HepG2 (cell line): ENCODE results near the gene ZNF74. TPM values are rescaled to one million over a fixed set of nuclear protein-coding genes. Genes with fewer than 3 reads are reported as not detected.

Experiments used
- CCDC6 ChIP-seq: sonication (generic); formaldehyde crosslinking; IDR thresholded peaks from 2 replicates; pipeline ENCODE4 v1.8.1; 2022; ENCODE audit warnings: mild to moderate bottlenecking, missing genetic modification reagents, moderate library complexity
- MED13 ChIP-seq: sonication (generic); formaldehyde crosslinking; IDR thresholded peaks from 2 replicates; pipeline ENCODE4 v1.5.0; 2020; ENCODE audit warnings: missing genetic modification reagents
- POLR2A ChIP-seq, 2 experiments: IDR thresholded peaks; 2 replicates each; pipeline ENCODE4 v1.6.1; 2011; ENCODE audit warnings: low read depth in 2 of 2, low read length in 2 of 2, mild to moderate bottlenecking in 1 of 2, moderate library complexity in 1 of 2; ENCODE audit not compliant: insufficient read depth in 1 of 2
- SPEN ChIP-seq: sonication (generic); formaldehyde crosslinking; IDR thresholded peaks from 2 replicates; pipeline ENCODE4 v1.5.1; 2020; ENCODE audit warnings: low read depth, mild to moderate bottlenecking, missing genetic modification reagents
- SRY ChIP-seq: sonication (generic); formaldehyde crosslinking; IDR thresholded peaks from 2 replicates; pipeline ENCODE4 v1.8.0; 2022; ENCODE audit warnings: mild to moderate bottlenecking, missing genetic modification reagents
- YY1 ChIP-seq: IDR thresholded peaks from 2 replicates; pipeline ENCODE4 v1.6.1; 2011; ENCODE audit warnings: low read length, low read depth, moderate library complexity, mild to moderate bottlenecking; ENCODE audit not compliant: insufficient read depth, insufficient replicate concordance
- ZNF205 ChIP-seq: IDR thresholded peaks from 2 replicates; pipeline ENCODE4 v1.6.1; 2018; ENCODE audit warnings: missing biosample characterization, missing genetic modification reagents
- ZNF263 ChIP-seq: sonication (generic); formaldehyde crosslinking; IDR thresholded peaks from 2 replicates; pipeline ENCODE4 v1.4.0; 2020; ENCODE audit warnings: missing genetic modification reagents
- ZNF264 ChIP-seq: sonication (generic); formaldehyde crosslinking; IDR thresholded peaks from 2 replicates; pipeline ENCODE4 v1.4.0; 2020; ENCODE audit warnings: missing genetic modification reagents
- ZNF552 ChIP-seq: sonication (generic); formaldehyde crosslinking; IDR thresholded peaks from 2 replicates; pipeline ENCODE4 v1.9.0; 2022; ENCODE audit warnings: missing genetic modification reagents, mild to moderate bottlenecking, borderline replicate concordance
- ZNF776 ChIP-seq: sonication (generic); formaldehyde crosslinking; IDR thresholded peaks from 2 replicates; pipeline ENCODE4 v1.4.0; 2020; ENCODE audit warnings: mild to moderate bottlenecking, missing genetic modification reagents
- ZSCAN12 ChIP-seq: sonication (generic); formaldehyde crosslinking; IDR thresholded peaks from 2 replicates; pipeline ENCODE4 v1.9.0; 2021; ENCODE audit warnings: mild to moderate bottlenecking, missing genetic modification reagents
- polyA plus RNA-seq, 8 experiments: library from polyadenylated mRNA; depleted of rRNA in 3 of 8; stranded (reverse) in 7 of 8; unstranded in 1 of 8; fragments of >200 nt; fragmentation: Illumina TruSeq in 4 of 8; extraction: Trizol in 4 of 8; gene quantifications; 2 replicates each; pipeline versions ENCODE4 v1.2.1 to v1.2.3, GENCODE V29; 2011 to 2016; ENCODE audit warnings: low read depth in 4 of 8, missing spikeins in 1 of 8, mixed read lengths in 1 of 8; ENCODE audit not compliant: insufficient read depth in 1 of 8
- total RNA-seq, 5 experiments: library from RNA; depleted of rRNA; stranded (reverse); fragments of >200 nt; fragmentation: Illumina TruSeq; extraction: Trizol; gene quantifications; 2 replicates each; pipeline ENCODE4 v1.2.3, GENCODE V29; 2016; ENCODE audit warnings: low read depth in 1 of 5
- TF ChIP-seq, protein P1 (sequence below): sonication (generic); formaldehyde crosslinking; IDR thresholded peaks from 2 replicates; pipeline ENCODE4 v1.4.0; 2020; ENCODE audit warnings: mild to moderate bottlenecking, missing genetic modification reagents
- TF ChIP-seq, protein P2 (sequence below): sonication (generic); formaldehyde crosslinking; IDR thresholded peaks from 2 replicates; pipeline ENCODE4 v1.4.0; 2020; ENCODE audit warnings: missing genetic modification reagents
- TF ChIP-seq, protein P3 (sequence below): sonication (generic); formaldehyde crosslinking; IDR thresholded peaks from 2 replicates; pipeline ENCODE4 v1.5.1; 2020; ENCODE audit warnings: missing genetic modification reagents, mild to moderate bottlenecking, borderline replicate concordance
- TF ChIP-seq, protein P4 (sequence below): sonication (generic); formaldehyde crosslinking; IDR thresholded peaks from 2 replicates; pipeline ENCODE4 v1.5.1; 2020; ENCODE audit warnings: missing genetic modification reagents, mild to moderate bottlenecking, borderline replicate concordance

The ZNF74 gene
- total and polyA plus RNA-seq, 2 of the 13 experiments (the other 11 are each of a cell fraction or from before 2014, with no cell fraction given): 6.3 to 9.1 TPM

DNA sequence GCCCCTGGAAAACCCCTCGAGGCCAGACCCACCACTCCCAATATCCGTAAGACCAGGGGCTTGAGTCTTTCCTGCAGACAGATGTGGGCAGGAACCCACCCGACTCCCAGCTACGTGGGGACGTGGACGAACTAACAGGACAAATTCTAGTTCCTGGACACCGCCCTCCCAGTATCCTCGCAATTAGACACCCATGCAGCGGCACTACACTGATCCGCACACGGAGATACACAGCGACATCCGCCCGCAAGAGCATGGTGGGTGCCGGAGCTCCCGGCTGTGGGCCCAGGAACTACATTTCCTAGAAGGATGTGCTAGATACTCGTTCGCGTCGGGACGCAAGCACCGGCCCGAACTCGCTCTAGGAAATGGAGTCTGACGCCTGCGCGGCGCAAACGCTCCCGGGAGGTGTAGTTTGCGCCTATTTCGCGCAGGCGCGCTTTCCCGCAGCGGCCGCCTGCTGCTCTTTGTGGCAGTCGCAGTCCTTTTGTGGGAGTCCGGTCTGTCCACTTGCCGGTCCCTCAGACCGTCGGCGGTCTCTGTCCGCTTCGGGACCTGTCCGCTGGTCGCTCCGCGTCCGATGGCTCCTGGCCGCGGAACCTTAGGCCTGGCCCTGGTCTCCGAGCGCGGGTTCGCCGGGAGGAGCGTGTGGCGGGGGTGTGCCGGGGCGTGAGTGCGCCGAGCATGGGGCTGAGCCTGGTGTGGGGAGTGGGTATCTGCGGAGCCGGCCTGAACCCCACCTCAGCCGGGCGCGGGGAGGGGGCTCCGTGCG lies at the start of gene ZNF74 (continued):
- TF ChIP-seq YY1: peak; percentile 84
- TF ChIP-seq, protein P1, sequence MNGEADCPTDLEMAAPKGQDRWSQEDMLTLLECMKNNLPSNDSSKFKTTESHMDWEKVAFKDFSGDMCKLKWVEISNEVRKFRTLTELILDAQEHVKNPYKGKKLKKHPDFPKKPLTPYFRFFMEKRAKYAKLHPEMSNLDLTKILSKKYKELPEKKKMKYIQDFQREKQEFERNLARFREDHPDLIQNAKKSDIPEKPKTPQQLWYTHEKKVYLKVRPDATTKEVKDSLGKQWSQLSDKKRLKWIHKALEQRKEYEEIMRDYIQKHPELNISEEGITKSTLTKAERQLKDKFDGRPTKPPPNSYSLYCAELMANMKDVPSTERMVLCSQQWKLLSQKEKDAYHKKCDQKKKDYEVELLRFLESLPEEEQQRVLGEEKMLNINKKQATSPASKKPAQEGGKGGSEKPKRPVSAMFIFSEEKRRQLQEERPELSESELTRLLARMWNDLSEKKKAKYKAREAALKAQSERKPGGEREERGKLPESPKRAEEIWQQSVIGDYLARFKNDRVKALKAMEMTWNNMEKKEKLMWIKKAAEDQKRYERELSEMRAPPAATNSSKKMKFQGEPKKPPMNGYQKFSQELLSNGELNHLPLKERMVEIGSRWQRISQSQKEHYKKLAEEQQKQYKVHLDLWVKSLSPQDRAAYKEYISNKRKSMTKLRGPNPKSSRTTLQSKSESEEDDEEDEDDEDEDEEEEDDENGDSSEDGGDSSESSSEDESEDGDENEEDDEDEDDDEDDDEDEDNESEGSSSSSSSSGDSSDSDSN (CRISPR knock-in tag): peak; percentile 95
- TF ChIP-seq POLR2A (IDR thresholded peaks at IDR 0.05; ENCODE audit: insufficient read depth in 1 of 2, low read depth in 2 of 2, low read length in 2 of 2): peak; percentile 75 to 76; a peak in 3 of 4 replicates
- TF ChIP-seq MED13 (CRISPR knock-in tag): peak; percentile 43; the same call in 1 of the 2 replicates
- 0 out of 2 replicates have a peak, but pooled peaks have one; percentile 48 for TF ChIP-seq ZNF264 (CRISPR knock-in tag)
- TF ChIP-seq ZNF263: peak; percentile 70; the same call in 1 of the 2 replicates
- peak; percentile 50; the same call in 1 of the 2 replicates for TF ChIP-seq ZNF552
- TF ChIP-seq, protein P2, sequence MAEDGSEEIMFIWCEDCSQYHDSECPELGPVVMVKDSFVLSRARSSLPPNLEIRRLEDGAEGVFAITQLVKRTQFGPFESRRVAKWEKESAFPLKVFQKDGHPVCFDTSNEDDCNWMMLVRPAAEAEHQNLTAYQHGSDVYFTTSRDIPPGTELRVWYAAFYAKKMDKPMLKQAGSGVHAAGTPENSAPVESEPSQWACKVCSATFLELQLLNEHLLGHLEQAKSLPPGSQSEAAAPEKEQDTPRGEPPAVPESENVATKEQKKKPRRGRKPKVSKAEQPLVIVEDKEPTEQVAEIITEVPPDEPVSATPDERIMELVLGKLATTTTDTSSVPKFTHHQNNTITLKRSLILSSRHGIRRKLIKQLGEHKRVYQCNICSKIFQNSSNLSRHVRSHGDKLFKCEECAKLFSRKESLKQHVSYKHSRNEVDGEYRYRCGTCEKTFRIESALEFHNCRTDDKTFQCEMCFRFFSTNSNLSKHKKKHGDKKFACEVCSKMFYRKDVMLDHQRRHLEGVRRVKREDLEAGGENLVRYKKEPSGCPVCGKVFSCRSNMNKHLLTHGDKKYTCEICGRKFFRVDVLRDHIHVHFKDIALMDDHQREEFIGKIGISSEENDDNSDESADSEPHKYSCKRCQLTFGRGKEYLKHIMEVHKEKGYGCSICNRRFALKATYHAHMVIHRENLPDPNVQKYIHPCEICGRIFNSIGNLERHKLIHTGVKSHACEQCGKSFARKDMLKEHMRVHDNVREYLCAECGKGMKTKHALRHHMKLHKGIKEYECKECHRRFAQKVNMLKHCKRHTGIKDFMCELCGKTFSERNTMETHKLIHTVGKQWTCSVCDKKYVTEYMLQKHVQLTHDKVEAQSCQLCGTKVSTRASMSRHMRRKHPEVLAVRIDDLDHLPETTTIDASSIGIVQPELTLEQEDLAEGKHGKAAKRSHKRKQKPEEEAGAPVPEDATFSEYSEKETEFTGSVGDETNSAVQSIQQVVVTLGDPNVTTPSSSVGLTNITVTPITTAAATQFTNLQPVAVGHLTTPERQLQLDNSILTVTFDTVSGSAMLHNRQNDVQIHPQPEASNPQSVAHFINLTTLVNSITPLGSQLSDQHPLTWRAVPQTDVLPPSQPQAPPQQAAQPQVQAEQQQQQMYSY (CRISPR knock-in tag): peak; percentile 87
- TF ChIP-seq, protein P3, sequence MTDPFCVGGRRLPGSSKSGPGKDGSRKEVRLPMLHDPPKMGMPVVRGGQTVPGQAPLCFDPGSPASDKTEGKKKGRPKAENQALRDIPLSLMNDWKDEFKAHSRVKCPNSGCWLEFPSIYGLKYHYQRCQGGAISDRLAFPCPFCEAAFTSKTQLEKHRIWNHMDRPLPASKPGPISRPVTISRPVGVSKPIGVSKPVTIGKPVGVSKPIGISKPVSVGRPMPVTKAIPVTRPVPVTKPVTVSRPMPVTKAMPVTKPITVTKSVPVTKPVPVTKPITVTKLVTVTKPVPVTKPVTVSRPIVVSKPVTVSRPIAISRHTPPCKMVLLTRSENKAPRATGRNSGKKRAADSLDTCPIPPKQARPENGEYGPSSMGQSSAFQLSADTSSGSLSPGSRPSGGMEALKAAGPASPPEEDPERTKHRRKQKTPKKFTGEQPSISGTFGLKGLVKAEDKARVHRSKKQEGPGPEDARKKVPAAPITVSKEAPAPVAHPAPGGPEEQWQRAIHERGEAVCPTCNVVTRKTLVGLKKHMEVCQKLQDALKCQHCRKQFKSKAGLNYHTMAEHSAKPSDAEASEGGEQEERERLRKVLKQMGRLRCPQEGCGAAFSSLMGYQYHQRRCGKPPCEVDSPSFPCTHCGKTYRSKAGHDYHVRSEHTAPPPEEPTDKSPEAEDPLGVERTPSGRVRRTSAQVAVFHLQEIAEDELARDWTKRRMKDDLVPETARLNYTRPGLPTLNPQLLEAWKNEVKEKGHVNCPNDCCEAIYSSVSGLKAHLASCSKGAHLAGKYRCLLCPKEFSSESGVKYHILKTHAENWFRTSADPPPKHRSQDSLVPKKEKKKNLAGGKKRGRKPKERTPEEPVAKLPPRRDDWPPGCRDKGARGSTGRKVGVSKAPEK (CRISPR knock-in tag): 0 out of 2 replicates have a peak, but pooled peaks have one; percentile 78
- TF ChIP-seq ZNF205: peak; percentile 82
- TF ChIP-seq ZSCAN12 (CRISPR knock-in tag): peak; percentile 76; the same call in 1 of the 2 replicates
- peak; percentile 71; the same call in 1 of the 2 replicates for TF ChIP-seq CCDC6 (CRISPR knock-in tag)
- TF ChIP-seq SRY: peak; percentile 72; the same call in 1 of the 2 replicates
- TF ChIP-seq ZNF776: peak; percentile 37; the same call in 1 of the 2 replicates
- TF ChIP-seq, protein P4, sequence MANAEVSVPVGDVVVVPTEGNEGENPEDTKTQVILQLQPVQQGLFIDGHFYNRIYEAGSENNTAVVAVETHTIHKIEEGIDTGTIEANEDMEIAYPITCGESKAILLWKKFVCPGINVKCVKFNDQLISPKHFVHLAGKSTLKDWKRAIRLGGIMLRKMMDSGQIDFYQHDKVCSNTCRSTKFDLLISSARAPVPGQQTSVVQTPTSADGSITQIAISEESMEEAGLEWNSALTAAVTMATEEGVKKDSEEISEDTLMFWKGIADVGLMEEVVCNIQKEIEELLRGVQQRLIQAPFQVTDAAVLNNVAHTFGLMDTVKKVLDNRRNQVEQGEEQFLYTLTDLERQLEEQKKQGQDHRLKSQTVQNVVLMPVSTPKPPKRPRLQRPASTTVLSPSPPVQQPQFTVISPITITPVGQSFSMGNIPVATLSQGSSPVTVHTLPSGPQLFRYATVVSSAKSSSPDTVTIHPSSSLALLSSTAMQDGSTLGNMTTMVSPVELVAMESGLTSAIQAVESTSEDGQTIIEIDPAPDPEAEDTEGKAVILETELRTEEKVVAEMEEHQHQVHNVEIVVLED: peak; percentile 96
- TF ChIP-seq SPEN (CRISPR knock-in tag): peak; percentile 52; the same call in 1 of the 2 replicates
